Measurements from ENCODE around the gene PRELID2.

GRCh38 chr5:145805819-145806218, 29.3 kb downstream of the PRELID2 start:
- TF ChIP-seq SUZ12 (IDR thresholded peaks at IDR 0.05; ENCODE audit: extremely low read depth, insufficient read depth, insufficient read length) (no peak), ZNF274 (IDR thresholded peaks at IDR 0.05; ENCODE audit: low read depth, low read length) (no peak), YY1 (IDR thresholded peaks at IDR 0.05; ENCODE audit: insufficient read depth, insufficient read length) (no peak)
